Transverse colon (tissue), 4 donors: ENCODE measurements around the gene ADAT1. TPM values are rescaled to one million over a fixed set of nuclear protein-coding genes. Genes with fewer than 3 reads are reported as not detected.

Source experiments
- DNase-seq: peaks from one replicate; pipeline ENCODE4 v3.0.0-alpha.2; 2019
- H3K27ac ChIP-seq, 4 donors: fragments of 200-600 bp; sonication (generic); 2 replicates each; pipeline ENCODE4 v1.5.1; 2016 to 2018; ENCODE audit warnings: inconsistent platforms in 4 of 4
- H3K27me3 ChIP-seq: fragments of 200-600 bp; sonication (generic); 2 replicates; pipeline ENCODE4 v1.5.1; 2017; ENCODE audit warnings: inconsistent platforms
- H3K36me3 ChIP-seq, 4 donors: fragments of 200-600 bp; sonication (generic); 2 replicates each; pipeline ENCODE4 v1.5.1; 2017 to 2019; ENCODE audit warnings: inconsistent platforms in 4 of 4
- H3K4me1 ChIP-seq, 4 donors: fragments of 200-600 bp; sonication (generic); 2 replicates each; pipeline ENCODE4 v1.5.1; 2017 to 2020; ENCODE audit warnings: inconsistent platforms in 4 of 4
- H3K4me3 ChIP-seq, 4 donors: fragments of 200-600 bp; sonication (generic); 1 replicate in 1 of 4; 2 replicates in 3 of 4; pipeline versions ENCODE4 v1.5.1 to v1.6.1; 2017 to 2019; ENCODE audit warnings: inconsistent platforms in 4 of 4
- H3K9me3 ChIP-seq, 2 donors: fragments of 200-600 bp; sonication (generic); 2 replicates each; pipeline ENCODE4 v1.5.1; 2017 to 2019; ENCODE audit warnings: inconsistent platforms in 2 of 2
- CTCF ChIP-seq, 5 experiments: fragments of 200-600 bp in 3 of 5; fragments of 450-650 bp in 2 of 5; sonication (generic) in 3 of 5; IDR thresholded peaks; 1 replicate in 2 of 5; 2 replicates in 3 of 5; pipeline ENCODE4 v1.5.1; 2016 to 2017; ENCODE audit warnings: antibody characterized with exemption in 5 of 5, inconsistent platforms in 3 of 5, mild to moderate bottlenecking in 2 of 5, moderate library complexity in 1 of 5
- EP300 ChIP-seq: sonication (generic); formaldehyde crosslinking; IDR thresholded peaks from one replicate; pipeline ENCODE4 v1.6.1; 2017; ENCODE audit warnings: antibody characterized with exemption, low read depth
- POLR2A ChIP-seq: fragments of 450-650 bp; IDR thresholded peaks from one replicate; pipeline ENCODE4 v1.6.1; 2016; ENCODE audit warnings: antibody characterized with exemption, mild to moderate bottlenecking, moderate library complexity
- POLR2AphosphoS5 ChIP-seq, 3 donors: sonication (generic); formaldehyde crosslinking; IDR thresholded peaks; one replicate each; pipeline ENCODE4 v1.6.1; 2016; ENCODE audit warnings: antibody characterized with exemption in 3 of 3
- WGBS, 2 donors: methylation state at CpG; one replicate each; pipeline ENCODE4 v1.1.5; 2018; ENCODE audit warnings: low coverage in 1 of 2; 5-methylcytosine and 5-hydroxymethylcytosine counted together
- in situ Hi-C, 4 donors: fragments of 200-750 bp; cut with MboI; loops; one replicate each; pipeline versions ENCODE4 v1.15.0 to v1.15.1; 2017; ENCODE audit warnings: low sequenced_read_pairs in 3 of 4, low pct_ligation_motif_present in 1 of 4, low pct_unique_long_range_greater_than_20kb in 1 of 4
- intact Hi-C: fragments of 100-400 bp; cut with DNase I; formaldehyde crosslinking; loops from one replicate; pipeline ENCODE4 v1.15.1; 2023; ENCODE audit warnings: low total_unique reads
- total RNA-seq, 4 donors: library from RNA; depleted of rRNA; stranded (reverse); fragments of >200 nt; gene quantifications; one replicate each; pipeline ENCODE4 v1.1.0, GENCODE V29; 2016

Gene ADAT1
- total RNA-seq, 4 donors from 2014 or later, result 14.1 to 94.3 (median 49.1) TPM

DNA sequence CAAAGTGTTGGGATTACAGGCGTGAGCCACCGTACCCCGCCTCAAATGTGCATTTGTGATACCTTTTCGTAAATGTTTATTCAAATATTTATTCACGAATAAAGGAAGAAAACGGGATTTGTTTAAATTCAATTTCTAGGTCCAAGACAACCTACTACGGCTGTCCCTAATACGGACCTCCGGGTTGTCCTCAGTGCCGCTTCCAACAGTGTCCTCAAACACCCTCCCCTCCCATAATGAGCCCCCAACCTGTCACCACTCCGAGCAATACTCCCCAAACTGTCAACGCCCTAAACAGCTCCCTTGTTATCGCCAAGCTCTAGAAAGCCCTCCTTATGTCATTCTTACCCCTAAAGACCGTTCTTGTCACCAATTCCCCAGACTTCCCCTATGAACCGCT is 57.4 kb downstream of the ADAT1 start:
- 8% methylated on average over 13 to 15 of the region's 15 CpGs for WGBS, 2 donors
- intact Hi-C loops, result loop anchor here (2.0 kb wide), 1 partner anchor 57 kb away; the partner anchor contains the start of gene ADAT1
- in situ Hi-C loops, result no loop called here

GRCh38 chr16:75559564-75560372 is 63.3 kb downstream of the ADAT1 start:
- no peak for TF ChIP-seq CTCF (IDR thresholded peaks at IDR 0.05)
- TF ChIP-seq POLR2AphosphoS5 (IDR thresholded peaks at IDR 0.05), result no peak
- no peak for TF ChIP-seq POLR2A
- no peak for TF ChIP-seq EP300
- no peak overlapping the region for H3K27ac ChIP-seq
- H3K27me3 ChIP-seq, result no peaks in the 10 kb centered on the region
- H3K9me3 ChIP-seq, result no peaks in the 10 kb centered on the region
- H3K4me1 ChIP-seq, result peaks cover 7 to 14% (median 9%) of the 10 kb centered on the region in 4 donors
- DNase-seq, result no peak
- in situ Hi-C loops (no loop called here), intact Hi-C loops (no loop called here)
- 64 to 65% methylated on average over 3 to 10 of the region's 10 CpGs for WGBS, 2 donors
- H3K36me3 ChIP-seq, result no peaks in the 10 kb centered on the region
- no peak overlapping the region for H3K4me3 ChIP-seq

More for the DNA sequence above, 57.4 kb downstream of the ADAT1 start:
- peak overlapping the region; percentile 81 to 92 (median 84) for H3K4me3 ChIP-seq
- peaks cover 12 to 49% (median 23%) of the 10 kb centered on the region in 4 donors for H3K4me1 ChIP-seq
- H3K36me3 ChIP-seq, result peaks cover 0 to 22% (median 9%) of the 10 kb centered on the region in 4 donors
- H3K27ac ChIP-seq, result peak overlapping the region; percentile 78 to 87 (median 85)
- no peaks in the 10 kb centered on the region for H3K27me3 ChIP-seq
- no peaks in the 10 kb centered on the region for H3K9me3 ChIP-seq
- DNase-seq, result no peak
- TF ChIP-seq EP300, result no peak
- TF ChIP-seq CTCF (IDR thresholded peaks at IDR 0.05), result no peak
- no peak for TF ChIP-seq POLR2A
- no peak for TF ChIP-seq POLR2AphosphoS5 (IDR thresholded peaks at IDR 0.05)

- TF ChIP-seq POLR2A, result no peak
- TF ChIP-seq EP300, result no peak
- no peak for TF ChIP-seq CTCF (IDR thresholded peaks at IDR 0.05)
- no peak for TF ChIP-seq POLR2AphosphoS5 (IDR thresholded peaks at IDR 0.05)
- intact Hi-C loops (no loop called here), in situ Hi-C loops (no loop called here)
- whole genome bisulfite sequencing, 2 donors, result 73 to 88% methylated on average over 2 of the region's 2 CpGs
- no peaks in the 10 kb centered on the region for H3K27me3 ChIP-seq
- no peaks in the 10 kb centered on the region for H3K36me3 ChIP-seq
- no peaks in the 10 kb centered on the region for H3K9me3 ChIP-seq
- peaks cover 7 to 13% (median 10%) of the 10 kb centered on the region in 4 donors for H3K4me1 ChIP-seq
- DNase-seq, result no peak
- no peak overlapping the region for H3K27ac ChIP-seq
- no peak overlapping the region for H3K4me3 ChIP-seq
These were observed 64.2 kb downstream of the ADAT1 start for GRCh38 chr16:75558846-75559401.

DNA sequence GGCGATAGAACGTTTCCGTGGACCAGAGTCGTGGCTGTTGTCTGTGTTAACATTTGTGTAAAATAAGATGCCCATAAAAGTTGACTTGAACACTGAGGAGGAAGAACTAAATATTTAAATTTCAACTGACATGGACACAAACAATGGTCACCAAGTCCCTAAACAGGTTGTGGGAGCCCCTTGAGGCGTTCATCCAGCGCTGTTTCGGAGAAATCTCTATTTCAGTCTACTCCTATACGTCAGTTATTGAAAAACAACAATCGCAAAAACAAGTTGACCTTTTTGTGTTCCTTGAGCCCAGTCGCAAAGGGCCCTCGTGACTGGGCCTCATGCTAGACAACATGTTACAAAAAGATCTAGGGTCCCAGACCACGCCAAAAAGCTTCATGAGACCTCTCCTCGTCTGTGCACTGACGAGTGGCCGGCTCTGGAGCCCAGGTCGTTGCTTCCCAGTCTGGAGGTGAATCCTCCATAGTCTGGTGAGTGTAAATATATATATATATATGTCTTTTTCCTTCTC is 66.6 kb downstream of the ADAT1 start:
- in situ Hi-C loops, result no loop called here
- TF ChIP-seq POLR2AphosphoS5 (IDR thresholded peaks at IDR 0.05) (peak in 1 of 3 donors; percentile 3), CTCF (IDR thresholded peaks at IDR 0.05) (no peak)
- Histone ChIP-seq H3K4me3 (peak overlapping the region in 2 of 4 donors; percentile 57 to 67), H3K9me3 (no peaks in the 10 kb centered on the region), H3K27me3 (no peaks in the 10 kb centered on the region), H3K27ac (peak overlapping the region; percentile 73 to 90 (median 88)), H3K36me3 (no peaks in the 10 kb centered on the region), H3K4me1 (peaks cover 7 to 13% (median 10%) of the 10 kb centered on the region in 4 donors)
- intact Hi-C loops, result no loop called here
- DNase-seq, result no peak
- 47 to 49% methylated on average over 10 to 16 of the region's 16 CpGs for WGBS, 2 donors
